GM12873 (cell line): ENCODE results near the gene OPCML.

Source experiments
- CTCF ChIP-seq: IDR thresholded peaks from 2 replicates; pipeline ENCODE4 v1.5.1; 2012; ENCODE audit warnings: low read depth, mild to moderate bottlenecking, moderate library complexity, low read length, control low read depth; ENCODE audit not compliant: insufficient read depth; ENCODE audit errors: missing control alignments

The OPCML gene

GRCh38 chr11:132653237-132653636, 879.1 kb downstream of the OPCML start:
- no peak for TF ChIP-seq CTCF

- TF ChIP-seq CTCF = no peak
Observed at GRCh38 chr11:132650969-132651720, 881.2 kb downstream of the OPCML start.

DNA sequence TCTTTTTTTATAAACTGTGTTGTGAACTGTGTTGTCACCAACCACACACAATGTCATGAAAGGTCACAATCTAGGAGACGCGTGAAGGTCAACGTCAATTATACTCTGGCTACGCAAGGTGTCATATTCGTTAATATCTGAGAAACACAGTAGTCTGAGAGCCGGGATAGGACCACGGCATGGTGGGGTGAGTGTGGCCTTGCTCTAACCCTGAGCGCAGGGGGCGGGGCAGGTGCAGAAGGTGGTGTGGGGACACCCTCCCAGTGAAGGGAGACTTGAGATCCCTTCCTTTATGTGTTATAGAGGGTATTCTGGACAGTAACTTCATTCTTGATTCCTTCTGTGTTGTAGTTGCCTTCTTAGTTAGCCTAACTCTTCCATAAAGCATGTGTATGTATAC, 883.0 kb downstream of the OPCML start:
- TF ChIP-seq CTCF = no peak

- no peak for TF ChIP-seq CTCF
Observed at GRCh38 chr11:132648851-132649250, 883.5 kb downstream of the OPCML start.

DNA sequence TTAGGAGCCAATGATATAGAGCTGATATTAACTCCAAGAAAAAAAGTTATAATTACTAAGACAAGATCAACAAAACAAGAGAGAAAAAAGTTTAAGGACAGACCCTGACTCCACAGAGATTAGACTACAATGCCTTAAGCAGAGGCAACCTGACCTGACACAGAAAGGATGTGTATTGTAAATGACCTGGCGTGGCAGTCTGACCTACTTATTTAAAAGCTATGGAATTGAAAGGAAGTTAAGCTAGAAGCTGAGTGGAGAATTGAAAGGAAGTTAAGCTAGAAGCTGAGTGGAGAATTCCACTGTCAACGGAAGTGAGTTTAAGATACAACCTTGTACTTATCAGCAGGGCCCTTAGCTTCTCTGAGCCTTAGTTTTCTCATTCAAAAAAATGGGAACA, 885.4 kb downstream of the OPCML start:
- TF ChIP-seq CTCF = no peak

GRCh38 chr11:132644520-132645239, 887.6 kb downstream of the OPCML start:
- no peak for TF ChIP-seq CTCF

GRCh38 chr11:132643239-132643638, 889.1 kb downstream of the OPCML start:
- TF ChIP-seq CTCF = no peak
